HG03045 (cell line): ENCODE data around the gene AURKAIP1.
A peak's percentile ranks its signal among the peaks of the same experiment; 100 is the strongest.

Experiments
- ATAC-seq: cut with Tn5 transposase; IDR thresholded peaks from one replicate; pipeline ENCODE4 v1.9.1; 2021; ENCODE audit warnings: mild to moderate bottlenecking, moderate library complexity; ENCODE audit not compliant: unreplicated experiment

AURKAIP1 gene

DNA sequence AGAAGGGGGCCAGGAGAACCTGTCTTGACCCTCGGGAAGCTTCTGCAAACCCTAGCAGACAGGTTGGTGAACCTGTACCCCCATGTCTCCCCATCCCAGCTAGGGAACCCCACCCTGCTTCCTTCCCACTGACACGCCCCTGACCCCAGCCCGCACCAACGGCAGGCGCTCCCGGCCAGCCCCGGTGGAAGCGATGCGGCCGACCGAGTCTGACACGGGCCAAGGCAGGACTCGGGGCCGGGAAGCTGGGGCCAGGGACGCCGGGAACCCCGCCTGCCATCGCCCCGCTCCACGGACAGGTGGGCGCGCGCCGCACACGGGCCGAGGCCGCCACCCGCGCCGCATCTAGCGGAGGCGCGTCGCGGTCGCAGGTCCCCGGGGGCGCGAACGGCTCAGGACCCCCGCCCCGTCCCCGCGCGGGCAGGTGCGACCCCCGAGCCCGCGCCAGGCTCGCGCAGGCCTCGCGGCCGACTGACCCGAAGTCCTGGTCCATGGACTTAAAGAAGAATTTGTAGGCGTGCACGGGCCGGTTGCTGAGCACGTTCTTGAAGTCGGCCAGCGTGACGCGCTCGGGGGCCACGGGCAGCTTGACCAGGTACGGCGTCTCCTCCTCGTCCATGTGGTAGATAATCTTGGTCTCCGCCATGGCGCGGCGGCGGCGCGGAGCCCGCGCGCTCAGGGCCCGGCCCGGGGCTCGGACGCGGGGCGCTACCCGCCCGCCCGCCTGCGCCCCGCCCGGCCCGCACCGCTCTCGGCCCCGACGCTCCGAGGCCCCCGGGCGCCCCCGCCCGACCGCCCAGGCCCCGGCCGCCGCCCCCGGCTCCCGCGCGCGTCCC, 26.4 kb downstream of the AURKAIP1 start:
- peak; percentile 25 for ATAC-seq

DNA sequence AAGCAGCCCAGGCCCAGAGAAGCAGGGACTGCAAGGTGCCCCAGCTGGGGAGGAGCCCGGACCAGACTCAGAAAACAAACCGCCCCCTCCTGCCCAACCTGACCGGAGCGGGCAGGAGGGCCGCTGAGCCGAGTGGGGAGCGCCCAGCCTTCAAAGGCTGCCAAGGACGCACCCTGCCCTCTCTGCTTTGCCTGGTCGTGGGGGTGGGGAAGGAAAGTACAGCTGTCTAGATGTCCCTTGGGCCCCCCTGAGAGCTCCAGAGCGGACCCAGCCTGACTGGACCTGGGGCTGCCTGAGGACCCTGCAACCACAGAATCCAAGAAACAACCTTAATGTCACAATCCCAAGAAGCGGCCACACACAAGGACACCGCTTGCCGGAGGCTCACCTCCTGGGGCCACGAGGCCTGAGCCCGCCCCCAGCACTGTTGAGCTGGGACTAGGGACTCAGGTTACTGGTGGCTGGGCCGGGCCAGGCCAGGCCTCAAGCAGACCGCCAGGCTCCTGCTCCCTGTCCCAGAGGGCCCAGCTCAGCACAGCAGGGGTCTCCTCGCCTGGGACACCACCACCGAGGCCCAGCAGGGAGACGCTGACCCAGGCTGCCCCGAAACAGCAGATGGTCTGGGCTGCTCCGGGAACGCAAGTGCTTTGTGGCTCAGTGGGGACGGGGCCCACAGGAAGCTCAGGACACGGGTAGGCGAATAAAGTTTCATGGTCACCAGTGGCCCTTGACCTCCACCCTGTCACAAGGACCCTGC, 27.2 kb downstream of the AURKAIP1 start:
- ATAC-seq: no peak

DNA sequence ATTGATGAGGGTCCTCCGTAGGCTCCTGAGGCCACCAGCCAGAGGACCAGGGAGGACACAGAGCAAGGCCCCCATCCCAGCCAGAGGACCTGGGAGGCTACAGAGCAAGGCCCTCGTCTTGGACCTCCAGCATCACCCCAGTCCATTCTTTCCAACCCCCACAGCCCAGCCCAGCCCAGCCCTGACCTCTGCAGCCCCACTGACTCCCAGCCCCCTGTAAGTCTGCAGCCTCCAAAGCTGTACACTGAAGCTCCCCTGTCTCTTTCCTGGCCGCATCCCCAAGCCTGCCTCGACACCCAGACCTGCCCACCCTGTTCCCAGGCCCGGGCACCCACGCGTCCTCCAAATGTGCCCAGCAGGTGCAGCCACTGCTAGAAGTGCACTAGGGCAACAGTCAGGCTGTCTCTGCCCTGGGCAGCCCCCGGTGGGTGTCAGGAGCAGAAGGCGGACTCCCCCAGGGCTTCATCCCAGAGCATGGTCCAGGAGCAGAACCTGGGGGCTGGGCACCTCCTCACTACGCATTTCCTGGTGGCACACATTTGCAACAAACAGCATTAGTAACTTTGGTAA, 27.9 kb downstream of the AURKAIP1 start:
- no peak for ATAC-seq

DNA sequence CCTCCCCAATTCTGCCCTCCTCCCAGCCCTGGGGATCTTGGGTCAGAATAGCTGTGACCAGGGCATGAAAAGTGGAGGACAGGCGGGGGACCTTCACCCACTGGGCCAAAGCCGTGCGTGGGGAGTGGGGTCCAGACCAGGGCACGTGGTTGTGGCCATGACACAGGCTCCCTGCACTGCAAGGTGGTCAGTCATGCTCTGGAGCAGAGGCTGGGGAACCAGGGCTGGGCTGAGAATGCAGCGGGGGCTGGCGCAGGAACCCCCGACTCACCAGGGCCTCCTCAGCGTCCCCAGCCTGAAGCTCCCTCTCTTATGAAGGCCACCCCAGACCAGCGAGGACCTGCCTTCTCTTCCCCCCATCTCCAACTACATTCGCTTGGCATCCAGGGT, 28.5 kb downstream of the AURKAIP1 start:
- no peak for ATAC-seq

DNA sequence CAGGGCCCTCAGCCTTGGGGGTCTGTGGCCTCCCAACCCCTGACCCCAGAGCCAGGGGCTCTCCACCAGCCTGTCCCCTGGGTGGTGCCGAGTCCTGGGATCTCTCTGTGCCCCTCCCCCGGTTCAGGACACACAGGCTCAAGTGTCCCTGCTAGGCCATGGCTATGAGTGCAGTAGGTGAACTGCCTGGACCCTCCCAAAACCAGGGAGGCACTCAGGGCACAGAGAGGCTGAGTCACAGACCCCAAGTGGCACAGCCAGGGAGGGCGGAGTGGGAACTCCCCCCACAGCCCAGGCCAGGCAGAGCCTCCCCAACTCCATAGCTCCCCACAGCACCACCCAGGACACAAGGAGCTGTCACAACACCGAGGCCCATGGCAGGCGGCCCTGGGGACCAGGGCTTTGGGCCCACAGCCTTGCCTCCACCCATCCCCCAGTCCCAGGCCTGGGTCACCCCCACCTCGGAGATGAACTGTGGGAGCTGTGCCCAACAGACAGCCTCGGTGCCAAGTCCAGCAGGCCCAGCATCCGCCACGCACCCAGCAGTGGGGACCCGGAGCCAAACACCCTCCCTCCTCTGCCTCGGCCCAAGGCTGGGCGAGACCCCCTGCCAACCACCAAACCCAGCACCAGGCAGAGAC, 29.0 kb downstream of the AURKAIP1 start:
- no peak for ATAC-seq

DNA sequence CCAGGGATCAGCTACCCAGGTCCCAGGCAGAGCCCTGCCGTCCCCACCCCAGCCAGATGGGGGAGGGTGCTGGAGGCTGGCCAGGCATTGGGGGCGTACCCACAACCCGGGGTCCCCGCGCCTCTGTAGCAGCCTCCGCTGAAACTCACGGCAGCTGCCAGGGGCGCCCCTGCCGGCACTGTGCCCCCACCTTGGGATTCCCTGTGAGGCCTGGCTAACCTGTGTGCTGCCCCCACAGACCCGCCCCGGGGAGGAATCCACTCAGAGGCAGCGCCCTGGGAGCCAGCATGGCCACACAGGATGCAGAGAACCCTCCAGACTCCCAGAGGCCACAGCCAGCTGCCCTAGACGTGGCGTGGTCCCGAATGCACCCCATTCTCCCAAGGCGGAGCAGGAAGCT, 29.6 kb downstream of the AURKAIP1 start:
- no peak for ATAC-seq

DNA sequence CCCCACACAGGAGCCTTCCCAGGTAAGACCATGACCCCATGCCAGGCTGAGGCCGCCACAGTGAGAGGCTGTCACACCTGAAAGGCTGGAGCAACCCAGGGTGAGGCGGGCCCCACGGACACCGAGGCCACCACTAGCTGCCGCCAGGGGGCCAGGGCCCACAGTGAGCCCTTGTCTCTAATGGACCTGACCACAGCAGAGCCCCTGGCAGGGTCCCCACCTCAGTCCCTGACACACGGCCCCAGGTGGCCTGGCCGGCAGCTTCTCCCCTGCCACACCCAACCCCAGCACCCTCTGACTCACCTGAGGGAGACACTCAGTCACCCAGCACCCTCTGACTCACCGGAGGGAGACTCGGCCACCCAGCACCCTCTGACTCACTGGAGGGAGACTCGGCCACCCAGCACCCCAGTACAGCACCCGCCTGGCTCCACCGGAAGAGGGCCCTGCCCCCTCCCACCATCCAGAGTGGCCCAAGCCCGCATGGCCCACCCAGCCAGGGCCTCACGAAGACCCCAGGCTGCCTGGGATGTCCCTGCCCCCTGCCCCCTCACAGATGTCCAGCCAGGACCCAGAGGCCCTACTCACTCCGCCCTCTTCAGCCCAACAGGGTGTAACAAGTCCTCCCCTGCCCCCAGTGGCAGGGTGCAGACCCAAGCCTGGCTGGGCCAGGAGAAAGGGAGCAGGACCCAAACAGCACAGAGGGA, 30.2 kb downstream of the AURKAIP1 start:
- ATAC-seq: no peak

DNA sequence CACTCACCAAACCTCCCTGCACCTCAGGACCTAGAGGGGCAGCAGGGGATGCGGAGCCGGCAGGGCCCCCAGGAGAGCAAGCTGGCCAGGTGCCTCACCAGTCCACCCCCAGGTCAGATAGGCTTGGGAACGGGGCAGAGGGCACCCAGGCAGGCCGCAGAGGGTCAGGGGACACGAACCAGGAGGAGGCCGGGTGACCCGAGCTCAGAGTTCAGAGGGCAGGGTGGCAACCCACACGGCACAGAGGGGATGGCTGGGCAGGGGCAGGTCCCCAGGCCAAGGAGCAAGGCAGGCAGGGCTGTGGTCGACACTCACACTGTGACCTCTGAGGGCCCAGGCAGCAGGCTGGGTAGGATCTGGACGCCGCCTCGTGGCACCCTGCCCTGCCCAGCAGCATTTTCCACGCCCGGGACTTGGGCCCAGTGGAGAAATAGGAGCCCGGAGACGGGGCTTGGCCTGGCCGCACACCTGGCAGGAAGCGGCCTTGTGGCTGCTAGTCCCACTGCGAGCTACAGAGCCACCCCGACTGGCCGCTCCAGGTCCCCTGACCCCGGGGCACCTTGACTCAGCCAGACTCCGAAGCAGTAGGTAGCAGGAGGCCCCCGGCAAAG, 31.1 kb downstream of the AURKAIP1 start:
- no peak for ATAC-seq

DNA sequence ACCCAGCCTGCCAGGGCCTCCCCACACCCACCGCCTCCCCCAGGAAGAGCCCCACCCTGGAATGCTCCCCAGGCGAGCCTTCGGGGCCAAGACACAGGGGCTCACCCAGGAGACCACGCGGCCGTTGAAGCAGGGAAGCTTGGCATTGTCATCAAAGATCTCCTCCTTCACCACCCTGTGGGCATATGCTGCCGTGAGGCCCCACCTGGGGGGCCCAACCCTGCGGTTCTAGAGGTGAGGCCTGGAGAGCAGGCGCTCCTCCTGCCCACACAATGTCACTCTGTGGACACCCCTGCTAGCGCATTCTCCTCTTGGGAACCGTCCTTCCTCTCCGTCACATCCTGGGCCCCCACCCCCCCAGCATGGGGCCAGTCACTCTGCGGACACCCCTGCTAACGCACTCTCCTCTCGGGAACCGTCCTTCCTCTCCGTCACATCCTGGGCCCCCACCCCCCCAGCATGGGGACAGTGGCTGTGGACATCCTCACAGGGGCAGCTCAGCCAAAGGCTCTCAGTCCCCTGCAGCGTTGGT, 32.4 kb downstream of the AURKAIP1 start:
- ATAC-seq: no peak

DNA sequence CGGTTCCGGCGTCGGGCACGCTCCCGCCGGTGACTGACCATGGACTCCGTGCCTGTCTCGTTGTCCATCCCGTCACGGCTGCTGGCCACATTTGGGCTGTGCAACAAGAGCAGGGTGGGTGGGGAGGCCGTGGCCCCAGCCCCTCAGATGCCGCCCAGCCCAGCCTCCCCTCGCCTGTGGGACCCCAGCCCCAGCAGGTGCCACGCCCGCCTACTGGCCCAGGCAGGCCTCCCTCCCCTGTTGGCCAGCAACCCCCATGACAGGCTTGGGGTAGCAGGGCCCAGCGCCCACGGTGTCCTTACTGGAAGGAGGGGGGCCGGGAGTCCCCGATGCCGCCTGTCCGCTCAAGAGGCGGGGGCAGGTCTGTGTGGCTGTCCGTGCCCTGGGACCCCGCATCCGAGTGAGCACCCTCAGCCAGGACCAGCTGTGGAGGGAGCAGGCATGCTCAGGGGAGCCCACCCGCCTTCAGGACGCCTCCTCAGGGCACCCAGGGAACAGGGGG, 32.9 kb downstream of the AURKAIP1 start:
- no peak for ATAC-seq

DNA sequence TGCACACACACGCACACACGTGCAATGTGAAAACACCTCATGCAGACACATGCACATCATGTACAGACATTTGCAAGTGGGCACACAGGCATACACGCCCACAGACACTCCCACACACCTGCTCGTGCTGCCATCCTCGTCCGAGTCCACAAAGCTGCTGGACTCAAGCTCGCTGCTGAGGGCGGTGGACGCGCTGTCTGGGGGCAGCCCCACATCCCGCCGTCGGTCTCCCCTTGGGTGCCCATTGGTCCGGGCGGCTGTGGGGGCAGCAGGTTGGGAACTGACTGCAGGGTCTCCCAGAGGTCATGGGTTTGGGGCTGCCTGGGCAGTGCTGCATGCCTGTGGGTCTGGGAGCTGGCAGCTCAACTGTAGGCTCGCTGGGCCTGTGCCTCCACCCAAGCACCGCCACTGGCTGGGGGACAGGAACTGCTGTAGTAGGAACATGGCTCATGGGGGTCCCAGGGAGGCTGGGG, 33.4 kb downstream of the AURKAIP1 start:
- ATAC-seq: no peak

DNA sequence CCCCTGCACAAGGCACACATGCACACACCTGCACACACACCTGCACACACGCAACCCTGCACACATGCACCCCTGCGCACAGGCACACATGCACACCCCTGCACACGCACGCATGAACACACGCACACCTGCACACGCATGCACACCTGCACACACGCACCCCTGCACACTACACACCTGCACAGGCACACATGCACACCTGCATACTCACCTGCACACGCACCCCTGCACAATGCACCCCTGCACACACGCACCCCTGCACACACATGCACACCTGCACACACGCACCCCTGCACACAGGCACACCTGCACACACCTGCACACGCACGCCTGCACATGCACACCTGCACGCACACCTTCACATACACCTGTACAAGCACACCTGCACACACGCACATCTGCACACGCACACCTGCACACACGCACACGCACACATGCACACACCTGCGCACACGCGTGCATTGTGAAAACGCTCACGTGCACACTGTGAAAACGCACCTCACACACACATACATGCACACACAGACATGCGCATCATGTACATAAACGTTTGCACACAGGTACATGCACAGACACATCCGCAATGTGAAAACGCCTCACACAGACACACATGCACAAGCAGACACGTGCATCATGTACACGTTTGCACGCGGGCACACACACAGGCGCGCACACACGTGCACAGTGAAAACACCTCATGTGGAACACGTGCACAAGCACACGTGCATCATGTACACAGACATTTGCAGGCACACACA, 34.0 kb downstream of the AURKAIP1 start:
- no peak for ATAC-seq

DNA sequence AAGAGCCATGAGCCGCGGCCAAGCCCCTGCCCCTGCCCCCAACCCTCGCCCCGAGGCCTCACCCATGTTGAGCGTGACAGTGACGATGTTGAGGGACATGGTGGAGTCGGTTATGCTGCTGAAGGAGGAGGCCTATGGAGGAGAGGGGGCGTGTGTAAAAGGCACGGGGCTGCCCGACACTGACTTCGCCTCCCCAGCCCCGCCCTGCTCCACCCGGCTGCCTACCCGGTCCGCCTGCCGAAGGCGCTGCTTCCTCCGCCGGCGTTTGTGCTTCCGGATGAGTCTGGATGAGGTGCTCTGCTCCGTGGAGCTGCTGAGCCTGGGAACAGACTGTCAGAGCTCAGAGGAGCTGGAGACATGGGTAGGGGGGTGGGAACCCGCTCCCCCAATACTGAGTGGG, 34.8 kb downstream of the AURKAIP1 start:
- ATAC-seq: no peak

DNA sequence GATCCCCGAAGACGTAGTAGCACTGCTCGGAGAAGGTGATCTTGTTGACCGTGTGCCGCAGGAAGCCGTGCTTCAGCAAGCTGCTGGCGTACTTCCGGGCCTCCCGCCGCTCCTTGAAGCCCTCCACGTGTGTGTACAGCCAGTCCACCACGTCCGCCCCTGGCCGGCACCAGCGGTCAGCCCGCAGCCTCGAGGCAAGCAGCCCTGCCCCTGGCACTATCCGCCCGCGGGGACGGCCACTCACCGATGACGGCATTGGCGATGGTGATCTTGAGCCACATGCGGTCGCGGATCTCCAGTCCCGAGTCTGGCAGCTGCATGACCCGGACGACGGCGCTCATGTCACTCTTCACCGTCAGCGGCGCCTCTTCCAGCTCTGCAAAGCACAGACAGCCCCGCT, 36.7 kb downstream of the AURKAIP1 start:
- no peak for ATAC-seq

DNA sequence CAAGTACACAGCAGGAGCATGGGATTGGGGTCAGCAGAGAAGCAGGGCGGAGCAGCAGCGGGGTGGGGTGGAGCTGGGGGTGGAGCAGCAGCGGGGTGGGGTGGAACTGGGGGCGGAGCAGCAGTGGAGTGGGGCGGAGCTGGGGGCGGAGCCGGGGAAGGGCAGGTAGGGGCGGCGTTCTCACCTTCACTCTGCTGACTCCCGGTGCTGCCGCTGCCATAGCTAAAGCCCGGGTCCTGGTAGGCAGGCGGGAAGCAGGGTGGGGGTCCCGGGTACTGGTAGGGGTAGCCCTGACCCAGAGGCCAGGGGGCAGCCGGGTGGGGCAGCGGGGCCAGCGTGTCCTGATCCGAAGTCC, 37.2 kb downstream of the AURKAIP1 start:
- no peak for ATAC-seq

DNA sequence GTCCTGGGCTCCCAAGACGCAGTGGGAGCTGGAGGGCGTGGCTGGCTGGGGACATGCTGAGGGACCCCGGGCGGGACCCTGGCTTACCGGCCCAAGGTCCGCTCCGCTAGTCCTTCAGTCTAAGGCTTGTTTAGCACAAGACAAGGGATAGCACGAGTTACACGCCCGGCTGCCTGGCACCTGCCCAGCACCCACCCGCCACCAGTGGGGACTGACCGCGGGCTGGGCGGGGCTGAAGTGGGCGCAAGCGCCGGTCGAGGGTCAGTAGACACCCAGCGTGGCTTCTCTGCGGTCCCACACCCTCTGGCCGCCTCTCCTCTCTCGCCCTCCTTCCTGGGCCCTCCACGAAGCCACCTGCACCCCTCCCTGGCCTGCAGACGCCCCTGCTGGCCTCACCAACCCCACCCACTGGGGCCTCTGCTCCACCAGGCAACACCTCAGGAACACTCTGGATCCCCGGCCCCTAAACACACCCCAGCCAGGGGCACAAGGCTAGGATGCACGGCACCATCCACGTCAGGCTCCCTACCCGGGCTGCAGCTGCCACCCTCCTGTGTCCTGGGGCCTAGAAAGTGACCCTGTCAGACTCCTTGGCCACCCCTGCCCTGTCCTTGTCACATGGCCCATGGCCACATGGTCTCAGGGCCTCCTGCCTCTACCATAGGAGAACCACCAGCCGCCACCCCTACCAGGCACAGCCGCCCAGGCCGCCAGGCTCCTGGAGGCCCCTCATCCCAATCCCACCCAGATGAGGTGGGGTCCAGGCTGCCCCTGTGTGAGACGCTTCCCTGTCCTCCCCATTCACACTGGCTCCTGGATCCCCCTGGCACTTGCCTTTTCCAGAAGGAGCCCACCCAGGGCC, 37.8 kb downstream of the AURKAIP1 start:
- ATAC-seq: no peak

DNA sequence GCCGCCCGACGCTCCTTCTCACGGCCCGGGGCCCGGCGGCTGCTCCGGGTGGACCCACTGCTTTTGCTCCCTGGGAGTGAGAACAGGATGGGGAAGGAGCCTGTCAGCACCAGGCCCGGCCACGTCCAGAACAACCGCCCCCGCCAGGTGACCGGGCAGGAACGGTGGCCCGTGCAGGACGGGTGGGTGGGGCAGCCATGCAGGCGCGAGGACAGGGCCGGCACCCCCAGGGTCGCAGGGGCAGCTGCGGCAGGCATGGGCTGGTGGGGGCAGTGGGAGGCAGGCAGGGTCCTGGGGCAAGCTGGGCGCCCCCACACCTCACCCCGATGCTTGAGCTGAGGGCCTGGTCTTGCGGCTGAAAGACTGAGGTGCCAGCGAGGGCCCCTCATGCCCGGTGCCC, 38.6 kb downstream of the AURKAIP1 start:
- no peak for ATAC-seq

DNA sequence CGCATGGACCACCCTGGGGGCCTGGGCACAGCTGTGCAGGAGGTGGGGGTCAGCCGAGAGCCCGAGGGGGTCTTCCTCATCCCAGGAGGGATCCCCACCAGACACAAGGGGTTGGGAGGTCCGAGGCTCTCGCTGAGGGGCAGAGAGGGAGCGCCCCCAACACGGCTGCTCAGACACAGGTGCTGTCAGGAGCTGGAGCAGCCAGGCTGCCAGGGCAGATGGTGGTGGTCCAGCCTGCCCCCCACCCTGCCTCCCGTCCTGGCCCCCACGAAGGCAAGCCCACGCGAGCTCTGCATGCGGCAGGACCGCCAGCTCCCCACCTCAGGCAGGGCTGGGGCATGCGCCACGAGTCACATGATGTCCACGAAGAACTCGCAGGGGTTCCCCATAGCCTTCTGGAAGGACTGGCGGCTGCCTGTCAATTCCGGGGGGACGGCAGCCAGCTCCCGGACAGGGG, 39.2 kb downstream of the AURKAIP1 start:
- no peak for ATAC-seq
